HG02588 (cell line): ENCODE measurements around the gene CCN5.
"Not testable (repeated sequence)": the region's sequence is repeated elsewhere in the genome, so short reads cannot be mapped to it uniquely, and the experiment has no call there.

ENCODE experiments used
- ATAC-seq: cut with Tn5 transposase; IDR thresholded peaks from one replicate; pipeline ENCODE4 v1.9.1; 2021; ENCODE audit warnings: mild to moderate bottlenecking, moderate library complexity; ENCODE audit not compliant: unreplicated experiment

CCN5 gene

DNA sequence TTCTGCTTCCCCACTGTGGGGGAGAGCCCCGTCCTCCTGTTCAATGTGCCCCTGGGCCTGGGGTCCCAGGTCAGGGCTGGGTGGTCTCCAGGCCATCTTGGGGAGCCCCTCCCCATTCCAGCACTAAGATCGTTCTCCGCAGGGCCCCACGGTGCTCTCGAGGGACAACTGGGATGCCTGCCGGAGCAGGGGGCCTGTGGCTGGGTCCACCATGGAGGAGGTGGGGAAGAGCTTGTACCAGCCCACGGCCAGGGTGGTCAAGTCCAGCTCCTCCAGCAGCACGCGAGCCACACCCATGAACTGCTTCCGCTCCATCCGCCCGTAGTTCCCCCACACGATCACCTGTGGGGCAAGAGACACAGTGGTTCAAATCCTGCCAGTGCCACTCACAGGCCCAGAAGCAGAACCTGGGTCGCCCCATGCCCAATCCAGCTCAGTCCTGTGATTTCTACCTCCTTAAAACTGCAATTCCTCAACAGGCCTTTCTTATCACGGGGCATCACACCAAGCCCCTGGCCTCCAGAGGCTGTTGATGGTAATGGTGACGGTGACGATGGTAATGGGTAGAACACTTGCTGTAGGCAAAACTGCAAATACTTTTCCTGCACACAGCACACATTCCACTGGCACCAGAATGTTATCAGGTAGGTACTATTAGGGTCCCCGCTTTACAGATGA is 41.0 kb downstream of the CCN5 start:
- ATAC-seq: no peak

DNA sequence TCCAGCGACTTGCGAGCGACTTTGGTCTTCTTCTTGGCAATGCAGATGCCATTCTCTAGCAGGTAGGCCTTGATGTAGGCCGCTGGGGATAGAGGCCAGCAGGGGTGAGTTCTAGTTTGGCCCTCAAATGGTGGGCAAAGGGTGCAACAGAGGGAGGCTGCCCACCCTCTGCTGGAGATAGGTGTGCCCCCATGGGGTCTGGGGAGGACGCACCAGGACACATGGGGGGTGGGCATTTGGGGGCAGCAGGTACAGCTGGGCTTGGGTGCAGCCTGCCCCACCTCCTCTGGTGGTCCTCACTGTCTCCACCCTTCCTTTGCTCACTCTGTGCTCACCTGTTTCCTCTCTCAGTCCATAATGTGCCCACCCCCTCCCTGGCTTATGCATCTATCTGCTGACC is 41.8 kb downstream of the CCN5 start:
- no peak for ATAC-seq

DNA sequence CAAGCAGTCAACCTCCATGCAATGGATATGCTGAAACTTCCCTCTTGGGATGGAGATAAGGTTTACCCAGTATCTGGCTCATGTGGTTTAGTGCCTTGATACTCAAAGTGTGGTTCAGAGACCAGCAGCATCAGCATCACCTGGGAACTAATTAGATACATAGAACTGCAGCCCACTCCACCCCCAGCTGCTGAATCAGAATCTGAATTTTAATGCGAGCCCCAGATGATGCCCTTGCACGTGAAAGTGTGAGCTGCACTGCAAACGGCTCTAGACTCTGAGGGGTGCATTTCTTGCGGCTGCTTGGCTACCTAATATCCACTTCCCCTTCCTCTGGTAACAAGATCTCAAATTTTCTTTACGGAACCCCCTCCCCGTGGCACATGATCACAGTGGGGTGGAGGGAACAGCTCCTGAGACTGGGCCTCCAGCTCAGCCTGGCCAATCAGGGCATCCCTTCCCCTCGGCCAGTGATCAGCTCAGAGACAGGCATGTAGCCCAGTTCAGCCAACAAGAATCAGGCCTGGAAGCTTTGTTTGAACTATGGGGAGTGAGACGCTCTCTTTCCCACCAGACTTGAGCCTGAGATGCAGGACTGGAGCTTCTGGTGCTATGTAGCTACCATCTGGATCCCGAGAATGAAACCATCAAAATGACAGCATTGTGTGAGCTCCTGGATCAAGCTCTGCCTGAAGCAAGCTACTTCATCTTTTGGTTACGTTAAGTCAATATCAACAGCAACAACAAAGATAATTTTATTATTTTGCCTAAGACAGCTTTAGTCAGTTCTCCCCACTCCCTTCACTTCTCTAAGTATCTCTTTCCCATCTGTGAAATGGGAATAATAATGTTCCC is 43.3 kb downstream of the CCN5 start:
- no peak for ATAC-seq

DNA sequence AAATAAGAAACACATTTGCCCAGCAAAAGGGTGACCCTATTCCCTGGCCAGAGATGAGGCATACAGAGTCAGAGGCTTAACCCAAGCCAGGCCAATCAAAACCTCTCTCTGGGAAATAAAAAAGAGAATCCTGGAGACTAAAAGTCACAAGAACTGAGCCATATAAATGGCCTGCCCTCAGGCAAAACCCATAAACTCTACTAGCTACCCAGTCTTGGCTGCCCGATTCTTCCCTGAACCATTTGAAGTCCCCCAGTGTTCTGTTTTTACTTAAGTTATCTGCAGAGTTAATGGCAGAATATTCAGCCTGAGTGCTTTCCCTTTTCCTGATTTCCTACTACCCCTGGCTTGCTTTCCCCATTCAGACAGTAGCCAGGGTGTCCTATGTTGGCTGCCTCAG is 44.4 kb downstream of the CCN5 start:
- no peak for ATAC-seq

DNA sequence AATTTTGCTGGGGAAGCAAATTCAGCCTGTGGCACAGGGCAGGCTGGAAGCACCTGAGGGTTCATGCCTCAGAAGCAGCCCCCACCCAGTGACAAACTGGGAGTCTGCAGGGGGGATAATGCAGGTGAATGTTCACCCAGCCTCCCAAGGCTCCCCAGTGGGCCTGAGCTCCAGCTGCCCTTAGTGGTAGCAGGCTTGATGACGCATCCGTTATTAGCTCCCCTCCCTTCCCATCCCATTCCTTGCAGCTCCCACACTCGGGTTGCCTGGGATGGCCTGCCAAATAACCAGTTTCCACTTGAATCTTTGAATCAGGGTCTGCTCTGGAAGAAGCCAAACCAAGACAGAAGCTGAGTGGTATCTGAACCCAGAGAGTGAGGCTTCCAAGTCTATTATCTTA is 46.3 kb downstream of the CCN5 start:
- ATAC-seq: no peak

DNA sequence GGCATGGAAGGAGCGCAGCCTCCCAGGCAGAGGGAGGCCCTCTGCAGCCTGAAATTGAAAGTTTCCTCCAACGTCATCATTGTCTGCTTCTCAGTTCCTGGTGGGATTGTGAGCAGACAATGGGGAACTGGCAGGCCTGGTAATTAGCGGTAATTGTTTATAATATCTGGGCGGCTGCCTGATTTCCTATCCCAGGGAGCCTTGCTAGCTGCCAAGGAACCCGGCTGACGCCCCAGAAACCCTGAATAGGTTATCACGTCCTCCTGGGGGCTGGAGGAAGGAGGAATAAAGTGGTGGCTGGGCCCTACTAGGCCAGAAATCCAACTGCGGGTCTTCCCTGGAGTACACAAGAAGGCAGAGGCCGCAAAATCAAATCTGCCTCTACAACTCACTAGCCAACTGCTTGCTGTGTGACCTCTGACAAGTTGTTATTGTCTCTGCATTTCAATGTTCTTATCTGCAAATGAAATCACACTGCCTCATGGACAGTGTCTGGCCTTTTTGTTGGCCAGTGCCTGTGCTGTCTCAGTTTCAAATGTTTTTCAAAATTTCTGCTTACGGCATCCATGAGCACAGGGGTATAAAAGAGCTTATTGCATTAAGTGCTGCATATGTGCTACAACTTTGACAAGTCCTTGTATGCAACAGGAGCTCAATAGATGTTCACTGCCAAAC is 47.4 kb downstream of the CCN5 start:
- ATAC-seq: no peak

DNA sequence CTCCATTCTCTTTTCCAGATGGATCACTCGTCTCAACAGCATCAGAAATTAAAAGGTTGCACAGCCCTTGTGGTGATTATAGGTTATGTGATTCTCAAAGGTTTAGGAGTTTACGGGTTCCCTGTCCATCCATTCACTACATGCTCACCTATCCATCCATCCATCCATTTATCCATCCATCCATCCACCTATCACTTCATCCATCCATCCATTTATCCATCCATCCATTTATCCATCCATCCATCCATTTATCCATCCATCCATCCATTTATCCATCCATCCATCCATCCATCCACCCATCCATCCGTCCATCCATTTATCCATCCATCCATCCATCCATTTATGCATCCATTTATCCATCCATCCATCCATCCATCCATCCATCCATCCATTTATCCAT is 48.6 kb downstream of the CCN5 start:
- not testable (repeated sequence) for ATAC-seq

DNA sequence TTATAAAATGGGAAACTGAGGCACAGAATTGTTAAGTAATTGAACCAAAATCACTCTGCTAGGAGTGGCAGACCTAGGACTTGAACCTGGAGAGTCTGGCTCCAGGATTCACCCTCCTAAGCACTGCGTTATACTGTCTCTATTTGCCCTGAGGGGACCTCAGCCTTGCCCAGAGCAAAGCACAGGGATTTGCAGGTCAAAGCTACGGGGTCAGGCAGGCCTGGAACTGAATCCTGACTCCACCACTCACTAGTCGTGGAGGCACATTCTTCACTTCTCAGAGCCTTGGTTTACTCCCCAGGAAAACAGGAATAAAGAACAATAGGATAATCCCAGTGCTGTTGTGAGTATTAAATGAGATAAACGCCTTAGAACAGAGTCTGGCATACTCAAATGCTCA is 49.9 kb downstream of the CCN5 start:
- ATAC-seq: no peak

DNA sequence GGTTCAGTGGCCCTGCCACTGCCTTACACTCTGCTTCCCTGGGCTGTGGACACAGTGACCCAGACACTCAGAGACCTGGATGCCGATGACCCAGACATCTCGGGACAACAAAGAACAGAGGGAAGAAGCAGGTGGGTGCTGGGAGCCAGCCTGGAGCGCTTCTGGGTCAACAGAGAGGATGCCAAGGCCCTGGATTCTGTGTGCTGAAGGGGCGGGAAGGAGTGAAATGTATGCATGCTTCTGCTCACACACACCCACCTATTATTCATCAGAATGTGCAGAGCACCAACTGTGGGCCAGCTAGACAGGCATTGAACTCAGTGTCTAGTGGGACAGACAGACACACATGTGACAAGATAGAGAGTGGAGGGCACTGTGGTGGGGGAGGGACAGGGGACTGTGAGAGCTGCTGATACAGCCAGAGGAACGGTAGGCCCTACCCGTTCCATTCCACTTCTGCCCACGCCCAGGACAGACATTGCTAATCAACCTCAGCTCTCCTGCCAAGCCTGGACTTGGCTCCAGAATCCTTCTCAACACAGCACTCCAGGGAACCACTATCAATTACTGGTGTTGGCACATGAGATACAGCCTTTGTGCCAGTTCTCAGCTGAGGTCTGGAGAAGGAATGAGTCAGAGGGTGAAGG is 50.7 kb downstream of the CCN5 start:
- ATAC-seq: no peak

DNA sequence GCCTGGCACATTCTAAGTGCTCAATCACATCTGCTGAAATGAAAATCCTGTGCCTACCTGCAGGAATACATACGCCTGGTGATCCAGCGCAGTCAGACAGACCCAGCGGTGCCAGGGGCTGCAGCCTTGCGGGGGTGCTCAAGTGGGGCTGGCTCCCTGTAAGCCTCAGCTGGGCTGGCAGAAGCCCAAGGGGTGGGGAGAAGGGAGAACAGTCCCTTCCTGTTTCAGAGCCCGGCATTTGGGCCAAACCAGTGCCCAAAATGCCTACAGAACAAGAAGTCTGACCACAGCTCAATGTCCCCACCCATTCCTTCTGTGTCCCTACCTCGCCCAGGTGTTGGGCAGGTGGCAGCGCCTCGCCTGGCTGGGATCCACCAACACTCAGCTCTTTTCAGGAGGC is 53.1 kb downstream of the CCN5 start:
- ATAC-seq: no peak

DNA sequence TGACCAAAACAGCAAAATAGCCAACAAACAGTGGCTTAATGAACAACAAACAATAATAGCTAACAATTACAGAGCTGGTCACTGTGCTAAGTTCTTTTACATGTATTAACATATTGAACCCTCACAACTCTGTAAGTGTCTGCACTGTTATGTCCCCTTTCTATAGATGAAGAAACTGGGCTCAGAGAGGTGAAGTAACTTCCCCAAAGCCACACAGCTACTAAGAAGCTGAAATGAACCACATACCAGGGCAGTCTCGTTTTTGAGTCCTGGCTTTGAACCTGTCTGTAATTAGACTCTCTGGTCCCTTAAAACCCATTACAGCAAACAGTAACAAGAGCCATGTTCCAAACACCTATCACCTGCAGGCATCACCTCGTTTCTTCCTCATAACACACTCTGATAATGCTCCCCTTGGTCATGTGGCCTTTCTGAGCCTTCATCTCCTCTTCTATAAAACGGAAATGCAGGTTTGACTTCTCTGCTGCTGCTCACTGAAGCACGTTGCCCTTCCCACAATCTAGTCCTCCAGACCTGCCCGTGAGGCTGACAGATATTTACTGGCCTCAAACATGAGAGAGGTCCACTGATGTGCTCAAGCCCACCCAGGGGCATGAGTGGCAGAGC is 53.8 kb downstream of the CCN5 start:
- no peak for ATAC-seq

DNA sequence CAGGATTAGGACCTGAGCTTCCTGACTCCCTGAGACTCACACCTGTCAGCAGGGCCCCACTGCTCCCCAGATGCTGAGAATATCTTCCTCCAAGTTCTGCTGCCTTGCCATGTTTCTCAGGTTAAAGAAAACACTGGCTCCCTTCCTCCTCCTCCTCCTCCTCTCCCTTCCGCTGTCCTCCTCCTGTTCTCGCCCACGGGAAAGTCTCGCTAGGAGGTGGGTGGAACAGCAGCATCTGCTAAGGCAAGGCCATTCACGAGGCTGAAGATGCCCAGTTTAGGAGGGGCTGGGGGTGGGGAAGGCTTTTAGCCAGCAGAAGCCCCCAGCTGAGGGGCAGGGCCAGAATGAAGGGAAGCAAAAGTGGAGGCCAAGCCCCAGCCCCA is 54.3 kb downstream of the CCN5 start:
- no peak for ATAC-seq

DNA sequence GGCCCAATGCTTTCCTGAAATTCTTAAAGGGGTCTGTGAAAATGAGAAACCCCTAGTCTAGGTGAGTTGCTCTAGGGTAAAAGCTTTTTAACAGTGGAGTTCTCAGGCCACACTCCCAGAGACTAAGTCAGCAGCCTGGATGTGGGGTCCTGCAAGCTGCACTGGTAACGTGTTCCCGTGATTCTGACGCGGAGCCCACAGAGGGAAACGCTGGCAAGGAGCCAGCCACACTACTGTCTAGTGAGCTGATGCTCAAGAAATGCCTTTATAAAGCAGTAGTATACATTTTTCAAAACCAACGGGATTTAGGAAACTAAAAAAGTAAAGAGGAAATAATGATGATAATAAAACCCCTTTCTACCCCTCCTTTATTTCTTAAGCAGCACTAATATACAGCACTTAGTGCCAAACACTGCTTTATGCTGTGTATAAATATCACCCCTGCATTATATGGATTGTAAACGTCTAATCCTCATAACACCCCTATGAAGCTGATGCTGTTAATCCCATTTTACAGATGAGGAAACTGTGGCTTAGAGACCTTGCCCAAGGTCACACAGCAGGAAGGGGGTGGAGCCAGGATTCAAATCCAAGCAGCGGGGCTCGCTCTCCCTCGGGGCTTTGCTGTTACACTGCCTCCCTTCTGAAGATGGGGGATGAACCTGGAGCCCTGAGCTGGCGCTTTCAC is 55.5 kb downstream of the CCN5 start:
- ATAC-seq: no peak

DNA sequence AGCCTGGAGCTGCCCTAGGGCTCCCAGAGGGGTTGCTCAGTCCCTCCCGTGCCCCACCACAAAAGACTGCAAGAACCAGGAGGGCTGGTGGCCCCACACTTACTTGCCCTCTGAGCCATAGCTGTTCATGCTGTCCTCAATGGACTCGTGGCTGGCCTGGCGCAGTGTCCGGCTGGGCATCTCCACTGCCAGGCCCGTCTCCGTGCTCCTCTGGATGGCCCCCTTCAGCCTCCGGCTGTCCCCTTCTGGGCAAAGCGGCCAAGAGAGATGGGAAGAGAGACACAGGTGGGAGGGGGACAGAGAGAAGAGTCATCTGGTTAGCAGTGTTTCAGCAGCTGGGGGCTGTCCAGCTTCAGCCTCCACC is 56.0 kb downstream of the CCN5 start:
- ATAC-seq: no peak

DNA sequence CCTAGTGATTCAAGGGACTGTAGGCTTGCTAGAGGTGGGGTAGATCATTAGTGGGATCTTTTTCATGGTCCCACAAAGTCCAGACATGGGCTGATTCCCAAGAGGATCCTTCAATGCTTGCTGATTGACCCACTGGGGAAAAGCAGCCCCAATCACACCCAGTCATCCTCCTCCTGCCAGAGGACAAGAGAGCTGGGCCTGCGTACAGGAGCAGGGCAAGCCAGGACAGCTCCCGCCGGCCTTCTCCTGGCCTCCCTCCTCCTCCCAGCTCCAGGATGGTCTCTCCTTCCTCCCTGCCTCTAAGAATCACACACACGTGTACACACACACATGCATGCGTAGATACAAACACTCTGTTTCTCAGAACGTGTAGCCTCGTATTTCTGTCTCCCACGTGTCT is 57.5 kb downstream of the CCN5 start:
- ATAC-seq: no peak

DNA sequence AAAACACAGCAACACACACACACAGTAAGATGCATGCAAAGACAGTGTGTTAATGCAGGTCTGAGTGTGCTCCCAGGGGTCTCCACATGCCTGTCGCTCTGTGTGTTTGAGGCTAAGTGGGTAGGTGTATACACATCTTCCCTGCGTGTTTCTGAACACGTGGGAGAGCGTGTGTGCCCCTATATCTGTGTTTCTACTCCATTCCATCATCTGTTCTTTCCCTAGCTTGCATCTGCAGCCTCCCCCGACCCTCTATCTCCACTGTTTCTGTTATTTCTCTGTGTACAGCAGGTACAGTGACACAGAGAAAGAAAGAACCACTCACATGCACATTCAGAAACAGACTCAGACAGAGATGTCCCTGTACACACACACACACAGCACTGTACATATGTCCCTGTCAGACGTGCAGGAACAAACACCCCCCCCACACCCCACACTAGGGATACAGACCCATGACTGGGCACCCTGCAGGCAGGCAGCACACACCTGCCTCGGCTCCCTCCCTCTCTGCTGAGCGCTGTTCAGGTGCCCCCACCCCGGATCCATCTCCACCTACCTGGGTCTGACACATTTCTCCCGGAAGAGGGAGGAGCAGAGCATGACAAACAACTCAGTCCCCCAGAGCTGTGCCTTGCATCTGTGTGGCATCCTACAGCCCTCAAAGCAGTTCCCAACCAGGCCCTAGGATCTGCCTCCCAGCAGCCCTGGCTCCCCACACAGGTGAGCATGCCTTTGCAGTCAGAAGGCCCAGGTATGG is 58.1 kb downstream of the CCN5 start:
- ATAC-seq: no peak

DNA sequence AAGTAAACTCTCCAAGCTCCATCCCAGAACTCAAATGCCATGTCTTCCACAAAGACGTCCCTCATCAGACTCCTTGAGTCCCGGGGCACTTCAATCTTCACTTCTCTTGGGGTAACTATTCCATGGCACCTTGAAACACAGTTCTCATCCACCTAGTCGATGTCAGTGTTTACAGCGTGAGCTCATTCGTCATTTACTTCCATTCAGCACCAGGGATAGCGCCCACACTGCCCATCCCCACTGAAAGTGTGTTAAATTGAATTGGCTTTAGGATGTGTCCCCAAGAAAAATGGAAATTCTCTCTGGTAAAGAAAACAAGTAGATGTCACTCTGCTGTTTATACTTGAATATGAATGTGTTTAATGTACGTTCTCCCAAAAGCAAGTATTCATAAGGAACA is 61.8 kb downstream of the CCN5 start:
- ATAC-seq: no peak
